Measurements from ENCODE around the gene MAP1LC3B2. TPM values are rescaled to one million over a fixed set of nuclear protein-coding genes. Genes with fewer than 3 reads are reported as not detected.

MAP1LC3B2 gene
- total RNA-seq, 1 experiment from 2014 or later: 1.5 TPM

- Mint-ChIP-seq H3K9me3 (no peaks in the 10 kb centered on the region; a peak in 1 of 5 replicates), H3K27ac (no peak overlapping the region), H3K4me3 (no peak overlapping the region), H3K4me1 (peaks cover 23 to 31% of the 10 kb centered on the region in 2 experiments), H3K27me3 (ENCODE audit: low read depth) (peaks cover 55% of the 10 kb centered on the region), H3K36me3 (ENCODE audit: insufficient read depth in 1 of 3, low read depth in 3 of 3) (no peaks in the 10 kb centered on the region)
- H3K18ac ChIP-seq (ENCODE audit: insufficient read length, low read depth, low read length): no peak overlapping the region
- no peak overlapping the region for H2AK5ac ChIP-seq (ENCODE audit: insufficient read length, low read length)
- no peak overlapping the region for H4K5ac ChIP-seq (ENCODE audit: insufficient read length, low read depth, low read length)
- H3K4ac ChIP-seq (ENCODE audit: low read depth, low read length): no peak overlapping the region
- H2BK15ac ChIP-seq (ENCODE audit: low read depth, low read length): no peak overlapping the region
- H4K8ac ChIP-seq (replicated peaks; ENCODE audit: insufficient read length, low read depth, low read length): no peak overlapping the region
- no peak overlapping the region for H3K23ac ChIP-seq (ENCODE audit: insufficient read length, low read depth, low read length)
- no peaks in the 10 kb centered on the region for H4K20me1 ChIP-seq (ENCODE audit: control insufficient read depth, insufficient read depth, insufficient read length)
- TF ChIP-seq CTCF (conservative IDR thresholded peaks at IDR 0.05): no peak
- H3K56ac ChIP-seq (ENCODE audit: insufficient read length, low read depth, low read length): no peak overlapping the region
- WGBS (ENCODE audit: extremely low coverage, insufficient read length, low lambda C conversion rate): no CpG with 5 or more reads among the region's 4 CpGs
- no peaks in the 10 kb centered on the region for H3K79me1 ChIP-seq (ENCODE audit: insufficient read depth, low read depth, low read length, poor library complexity, severe bottlenecking)
- no peak overlapping the region for H3K27ac ChIP-seq (ENCODE audit: insufficient read length, low read depth, low read length)
- no peaks in the 10 kb centered on the region for H3K79me2 ChIP-seq (ENCODE audit: insufficient read depth, low read length)
- H2AFZ ChIP-seq (ENCODE audit: low read length): no peak overlapping the region
- H3K4me1 ChIP-seq (ENCODE audit: insufficient read depth, low read length): peaks cover 2% of the 10 kb centered on the region; the same call in 1 of the 2 replicates
- H3K9me3 ChIP-seq (ENCODE audit: control insufficient read depth, low read depth, low read length): no peaks in the 10 kb centered on the region
- no peak overlapping the region for H2BK12ac ChIP-seq (ENCODE audit: insufficient read length, low read depth, low read length)
- H2BK20ac ChIP-seq (ENCODE audit: low read depth, low read length, poor library complexity, severe bottlenecking): no peak overlapping the region
- H3K4me2 ChIP-seq (ENCODE audit: insufficient read depth, insufficient read length, low read length): no peak overlapping the region
- H4K91ac ChIP-seq (ENCODE audit: insufficient read length, low read depth, low read length): no peak overlapping the region
- H3K23me2 ChIP-seq (ENCODE audit: insufficient read length, low read depth, low read length, poor library complexity, severe bottlenecking): no peaks in the 10 kb centered on the region
- H3K27me3 ChIP-seq (ENCODE audit: insufficient read depth, low read length): no peaks in the 10 kb centered on the region
- no peak overlapping the region for H2BK120ac ChIP-seq (ENCODE audit: low read depth, low read length, poor library complexity, severe bottlenecking)
- no peak overlapping the region for H3K14ac ChIP-seq (ENCODE audit: insufficient read depth, low read length)
- H3T11ph ChIP-seq (ENCODE audit: low read length): no peak overlapping the region
- no peak overlapping the region for H3K9ac ChIP-seq (ENCODE audit: extremely low read depth, insufficient read length, low read length)
- DNase-seq: no peak
- no peak overlapping the region for H2BK5ac ChIP-seq (ENCODE audit: insufficient read length, low read length)
Observed at GRCh38 chr12:116515684-116516083, 43.5 kb upstream of the MAP1LC3B2 start.
